Measurements from ENCODE around the gene UQCRH. TPM values are rescaled to one million over a fixed set of nuclear protein-coding genes. Genes with fewer than 3 reads are reported as not detected.
"Not testable (repeated sequence)": the region's sequence is repeated elsewhere in the genome, so short reads cannot be mapped to it uniquely, and the experiment has no call there.

Gene UQCRH
- polyA plus RNA-seq, 3 donors: 224 to 744 (median 624) TPM

DNA sequence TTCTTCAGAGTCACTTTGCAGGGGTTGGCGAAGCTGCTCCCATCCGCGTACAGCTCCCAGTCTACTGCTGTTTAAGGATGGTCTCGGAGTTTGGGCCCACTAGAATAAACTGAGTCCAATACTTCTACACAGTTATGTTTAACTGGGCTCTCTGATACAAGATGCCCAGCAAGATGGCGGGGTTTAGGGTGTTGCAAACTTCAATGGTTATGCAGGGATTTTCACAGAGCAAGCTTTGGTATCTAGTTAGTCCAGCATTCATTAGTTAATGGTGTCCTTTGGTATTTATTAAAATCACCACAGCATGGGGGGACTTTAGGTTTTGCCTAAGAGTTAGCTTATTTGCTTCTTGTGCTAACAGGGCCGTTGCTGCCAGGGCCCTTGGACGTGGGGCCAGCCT lies 24.7 kb downstream of the UQCRH start:
- 89 to 94% (median 94%) methylated on average over 7 of the region's 7 CpGs for WGBS, 3 donors
- not testable (repeated sequence) for H3K27ac ChIP-seq (ENCODE audit: low read depth, low read length)

DNA sequence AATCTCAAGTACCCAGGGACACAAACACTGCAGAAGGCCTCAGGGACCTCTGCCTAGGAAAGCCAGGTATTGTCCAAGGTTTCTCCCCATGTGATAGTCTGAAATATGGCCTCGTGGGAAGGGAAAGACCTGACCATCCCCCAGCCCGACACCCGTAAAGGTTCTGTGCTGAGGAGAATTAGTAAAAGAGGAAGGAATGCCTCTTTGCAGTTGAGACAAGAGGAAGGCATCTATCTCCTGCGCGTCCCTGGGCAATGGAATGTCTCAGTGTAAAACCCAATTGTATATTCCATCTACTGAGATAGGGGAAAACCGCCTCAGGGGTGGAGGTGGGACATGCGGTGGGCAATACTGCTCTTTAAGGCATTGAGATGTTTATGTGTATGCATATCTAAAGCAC lies 26.3 kb downstream of the UQCRH start:
- 45 to 76% (median 48%) methylated on average over 4 to 7 of the region's 7 CpGs for WGBS, 3 donors
- not testable (repeated sequence) for H3K27ac ChIP-seq (ENCODE audit: low read depth, low read length)

DNA sequence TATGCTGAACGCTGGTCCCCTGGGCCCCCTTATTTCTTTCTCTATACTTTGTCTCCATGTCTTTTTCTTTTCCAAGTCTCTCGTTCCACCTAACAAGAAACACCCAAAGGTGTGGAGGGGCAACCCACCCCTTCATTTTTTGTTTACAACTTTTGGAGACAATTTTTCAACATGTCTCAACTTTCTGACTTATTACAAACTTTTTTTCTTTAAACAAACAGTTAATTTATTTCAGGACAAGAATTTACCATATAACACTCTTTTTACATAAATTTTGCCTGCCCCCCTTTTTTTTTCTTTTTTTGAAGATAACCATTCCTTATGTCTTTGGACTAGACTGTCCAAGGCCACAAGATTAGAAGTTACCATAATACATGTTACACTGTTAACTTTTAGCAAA lies 26.9 kb downstream of the UQCRH start:
- not testable (repeated sequence) for H3K27ac ChIP-seq (ENCODE audit: low read depth, low read length)

DNA sequence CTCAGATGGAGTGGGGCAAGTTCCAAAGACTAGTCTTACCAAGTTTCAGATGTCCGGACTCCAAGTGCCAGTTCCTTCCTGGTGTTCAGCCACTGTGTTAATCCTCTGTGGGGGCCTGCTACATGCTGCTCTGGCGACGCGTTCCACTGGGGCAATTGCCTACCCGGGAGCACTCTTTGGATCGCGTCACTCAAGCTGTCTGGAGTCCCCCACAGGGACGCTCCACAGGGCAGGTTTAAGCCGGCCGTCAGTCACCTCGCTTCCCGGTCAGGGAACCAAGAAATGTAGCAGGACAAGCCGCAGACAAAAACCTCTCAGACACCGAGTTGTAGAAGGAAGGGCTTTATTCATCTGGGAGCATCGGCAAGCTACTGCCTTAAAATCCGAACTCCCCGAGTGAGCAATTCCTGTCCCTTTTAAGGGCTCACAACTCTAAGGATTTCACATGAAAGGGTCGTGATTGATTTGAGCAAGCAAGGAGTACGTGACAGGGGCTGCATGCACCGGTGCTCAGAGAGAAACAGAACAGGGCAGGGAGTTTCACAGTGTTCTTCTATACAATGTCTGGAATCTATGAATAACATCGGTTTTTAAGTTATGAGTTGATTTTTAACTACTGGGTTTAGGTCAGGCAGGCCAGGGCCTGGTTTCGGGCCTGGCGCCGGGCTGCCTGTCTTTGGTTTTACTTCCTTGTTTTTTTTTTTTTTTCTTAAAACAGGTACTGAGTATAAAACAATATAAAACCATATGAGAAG lies 28.5 kb downstream of the UQCRH start:
- not testable (repeated sequence) for H3K27ac ChIP-seq (ENCODE audit: low read depth, low read length)
- WGBS, 3 donors: 72 to 88% (median 85%) methylated on average over 24 of the region's 24 CpGs

More for the DNA sequence above, 26.9 kb downstream of the UQCRH start:
- 82 to 85% (median 83%) methylated on average over 2 of the region's 2 CpGs for WGBS, 3 donors

DNA sequence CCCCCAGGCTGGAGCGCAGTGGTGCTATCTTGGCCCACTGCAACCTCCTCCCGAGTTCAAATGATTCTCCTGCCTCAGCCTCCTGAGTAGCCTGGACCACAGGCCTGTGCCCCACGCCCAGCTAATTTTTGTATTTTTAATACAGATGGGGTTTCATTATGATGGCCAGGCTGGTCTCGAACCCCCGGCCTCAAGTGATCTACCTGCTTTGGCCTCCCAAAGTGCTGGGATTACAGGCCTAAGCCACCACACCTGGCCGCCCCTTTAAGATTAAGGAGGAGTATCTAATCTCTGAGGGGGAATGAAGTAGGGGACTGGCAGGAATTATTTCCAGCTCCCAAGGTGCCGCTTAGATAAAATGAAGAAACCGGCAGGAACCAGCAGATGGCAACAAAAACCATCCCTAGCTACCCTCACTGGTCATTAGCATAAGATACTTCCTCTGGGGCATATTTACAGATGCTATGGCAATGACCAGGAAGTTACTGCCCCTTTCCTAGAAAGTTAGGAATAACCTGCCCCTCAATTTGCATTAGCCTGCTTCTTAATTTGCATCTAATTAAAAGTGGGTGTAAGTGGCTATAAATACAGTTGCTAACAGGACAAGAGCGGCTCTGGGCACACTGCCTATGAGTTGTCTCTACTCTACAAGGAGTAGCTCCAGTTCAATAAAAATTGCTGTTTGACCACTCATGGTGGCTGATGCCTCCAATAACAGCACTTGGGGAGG lies 30.0 kb downstream of the UQCRH start:
- WGBS, 3 donors: 74 to 78% (median 77%) methylated on average over 9 of the region's 9 CpGs
- no peak overlapping the region for H3K27ac ChIP-seq (ENCODE audit: low read depth, low read length)

DNA sequence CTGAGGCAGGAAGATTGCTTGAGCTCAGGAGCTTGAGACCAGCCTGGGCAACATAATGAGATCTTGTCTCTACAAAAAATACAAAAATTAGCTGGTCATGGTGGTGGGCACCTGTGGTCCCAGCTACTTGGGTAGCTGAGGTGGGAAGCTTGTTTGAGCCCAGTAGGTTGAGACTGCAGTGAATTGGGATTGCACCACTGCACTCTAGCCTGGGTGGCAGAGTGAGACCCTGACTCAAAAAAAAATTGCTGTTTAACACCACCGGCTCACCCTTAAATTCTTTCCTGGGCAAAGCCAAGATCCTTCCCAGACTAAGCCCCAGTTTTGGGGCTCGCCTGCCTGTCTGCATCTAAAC lies 30.5 kb downstream of the UQCRH start:
- WGBS, 3 donors: 59 to 91% (median 86%) methylated on average over 2 of the region's 2 CpGs
- no peak overlapping the region for H3K27ac ChIP-seq (ENCODE audit: low read depth, low read length)

DNA sequence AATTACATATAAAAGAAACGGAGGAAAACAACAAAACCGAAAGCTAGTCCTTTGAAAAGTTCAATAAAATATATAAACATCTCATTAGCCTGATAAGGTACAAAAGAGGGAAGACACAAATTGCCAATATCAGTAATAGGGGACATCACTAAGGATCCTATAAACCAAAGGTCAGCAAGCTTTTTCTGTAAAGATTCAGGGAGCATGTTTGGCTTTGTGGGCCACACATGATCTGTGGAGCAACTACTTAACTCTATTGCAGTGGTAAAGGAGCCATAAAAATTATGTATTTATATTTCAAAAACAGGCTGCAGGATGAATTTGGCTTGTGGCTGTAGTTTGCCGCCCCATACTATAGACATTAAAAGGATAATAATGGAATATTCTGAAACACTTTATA lies 31.6 kb downstream of the UQCRH start:
- WGBS, 3 donors: 79 to 96% (median 90%) methylated on average over 3 of the region's 3 CpGs
- H3K27ac ChIP-seq (ENCODE audit: low read depth, low read length): no peak overlapping the region

DNA sequence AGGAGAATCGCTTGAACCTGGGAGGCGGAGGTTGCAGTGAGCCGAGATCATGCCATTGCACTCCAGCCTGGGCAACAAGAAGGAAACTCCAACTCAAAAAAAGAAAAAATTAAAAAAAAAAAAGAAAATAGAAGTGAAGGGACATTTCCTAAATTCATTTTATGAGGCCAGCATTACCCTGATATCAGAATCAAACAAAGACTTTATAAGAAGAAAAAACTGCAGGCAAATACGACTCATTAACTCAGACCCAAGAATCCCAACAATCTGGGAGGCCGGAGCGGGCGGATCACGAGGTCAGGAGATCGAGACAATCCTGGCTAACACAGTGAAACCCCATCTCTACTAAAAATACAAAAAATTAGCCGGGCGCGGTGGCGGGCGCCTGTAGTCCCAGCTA lies 33.9 kb downstream of the UQCRH start:
- 90 to 99% (median 97%) methylated on average over 9 of the region's 14 CpGs for WGBS, 3 donors
- not testable (repeated sequence) for H3K27ac ChIP-seq (ENCODE audit: low read depth, low read length)

DNA sequence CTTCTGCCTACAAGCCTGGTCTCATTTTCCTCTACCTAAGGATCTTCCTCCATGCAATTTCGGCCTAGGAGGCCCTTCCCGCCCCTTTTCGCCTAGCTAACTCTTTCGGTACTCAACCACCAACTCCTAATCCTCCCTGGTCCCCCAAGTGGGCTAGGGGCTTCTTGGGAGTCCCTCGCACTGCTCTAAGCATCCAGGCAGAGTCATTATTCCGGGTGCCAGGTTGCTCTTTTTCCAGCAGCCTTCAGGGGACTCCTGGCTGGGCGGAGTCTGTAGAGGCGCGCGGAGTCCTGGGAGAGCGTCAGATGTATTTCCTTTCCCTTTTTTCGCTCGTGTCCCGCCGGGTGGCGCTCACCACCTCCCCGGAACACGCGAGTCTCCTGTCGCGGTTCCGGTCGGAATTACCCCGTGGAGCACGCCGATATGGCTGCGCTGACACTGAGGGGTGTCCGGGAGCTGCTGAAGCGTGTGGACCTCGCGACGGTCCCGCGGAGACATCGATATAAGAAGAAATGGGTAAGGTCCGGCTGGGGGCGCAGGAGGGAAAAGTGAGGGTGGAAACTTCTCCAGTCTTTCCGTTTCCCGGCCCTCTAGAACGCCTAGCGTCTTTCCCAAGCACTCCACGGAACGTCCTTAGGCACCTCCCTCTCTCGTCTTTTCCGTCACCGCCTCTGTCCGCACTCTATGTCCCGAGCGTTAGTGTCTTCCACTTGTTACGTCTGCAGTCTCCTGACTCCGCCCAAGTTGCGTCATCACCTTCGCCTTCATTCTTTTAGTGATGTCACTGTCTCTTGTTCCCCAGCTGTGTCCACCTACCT lies 37.1 kb downstream of the UQCRH start, which contains the start of gene NSUN4:
Gene NSUN4 (plus strand): TSS at position 404 of the 818 bp plus-strand sequence. CDS start 20 bp downstream, at position 424.
- 0 to 1% (median 0%) methylated on average over 53 of the region's 53 CpGs for WGBS, 3 donors
- H3K27ac ChIP-seq (ENCODE audit: low read depth, low read length): peak within 1 kb of the TSS; percentile 98

DNA sequence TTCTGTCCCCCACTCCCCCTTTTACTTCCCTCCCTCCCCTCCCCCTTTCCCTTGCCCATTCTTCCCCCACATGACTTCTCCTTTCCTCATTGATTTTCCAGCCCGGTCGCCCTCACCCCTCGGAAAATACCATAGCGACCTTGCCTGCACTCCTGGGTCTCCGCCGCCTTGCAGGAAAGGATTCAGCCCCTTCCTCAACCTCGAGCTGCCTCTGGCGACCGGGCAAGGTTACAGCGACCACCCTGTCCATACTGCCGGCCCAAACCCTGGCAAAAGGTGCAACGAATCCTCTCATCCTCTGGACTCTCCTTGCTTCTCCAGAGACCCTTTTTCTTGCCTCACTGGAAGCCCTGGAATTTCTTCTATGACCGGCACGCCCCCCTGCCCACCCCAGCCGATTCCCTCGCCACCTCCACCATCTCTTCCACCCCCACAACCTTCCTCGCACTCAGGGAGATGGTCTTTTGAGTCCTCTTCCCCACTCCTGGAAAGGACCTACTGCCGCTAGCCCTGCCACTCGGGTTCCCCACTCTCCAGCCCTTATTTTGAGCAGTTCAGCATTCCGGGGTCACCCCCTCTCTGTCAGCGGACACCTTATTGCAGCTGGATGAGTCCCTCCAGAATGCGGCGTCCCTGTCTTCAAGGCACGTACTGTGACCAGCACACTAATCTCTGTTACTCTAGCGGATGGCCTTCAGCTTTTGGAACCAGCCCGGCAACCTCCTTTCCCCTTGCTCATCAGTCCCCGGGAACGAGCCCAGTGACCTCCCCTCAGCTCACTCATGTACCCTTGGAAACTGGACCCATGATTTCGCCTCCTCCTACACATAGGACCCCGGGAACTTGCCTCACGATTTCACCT lies 38.0 kb downstream of the UQCRH start:
- peak overlapping the region; percentile 96 for H3K27ac ChIP-seq (ENCODE audit: low read depth, low read length)
- 35 to 59% (median 58%) methylated on average over 31 of the region's 31 CpGs for WGBS, 3 donors

DNA sequence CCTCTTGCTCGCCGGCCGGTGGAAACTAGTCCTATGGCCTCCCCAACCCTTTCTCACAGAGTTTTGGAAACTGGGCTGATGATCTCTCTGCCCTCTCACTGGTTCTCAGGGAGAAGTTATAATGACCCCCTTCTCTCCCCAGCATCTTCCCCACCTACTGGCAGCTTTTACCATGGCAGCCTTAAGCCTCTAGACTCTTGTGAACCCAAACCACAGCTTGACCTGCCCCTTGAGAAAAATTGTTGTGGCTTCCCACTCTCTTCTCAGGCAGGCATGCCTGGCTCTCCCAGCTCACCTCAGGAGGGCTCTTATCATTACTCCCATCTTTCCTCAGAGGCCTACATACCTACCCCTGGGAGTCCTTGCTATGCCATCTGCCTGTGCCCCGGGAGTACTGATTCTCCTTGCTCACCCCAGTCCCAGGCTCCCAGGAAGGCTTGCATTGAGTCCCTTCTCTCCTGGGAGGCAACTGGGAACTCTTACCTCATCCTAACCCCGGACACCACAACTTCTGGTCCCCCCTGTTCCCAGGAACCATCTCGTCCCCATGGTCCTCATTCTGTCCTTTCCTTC lies 38.7 kb downstream of the UQCRH start:
- H3K27ac ChIP-seq (ENCODE audit: low read depth, low read length): peak overlapping the region; percentile 96
- WGBS, 3 donors: 90 to 93% (median 90%) methylated on average over 6 of the region's 6 CpGs

DNA sequence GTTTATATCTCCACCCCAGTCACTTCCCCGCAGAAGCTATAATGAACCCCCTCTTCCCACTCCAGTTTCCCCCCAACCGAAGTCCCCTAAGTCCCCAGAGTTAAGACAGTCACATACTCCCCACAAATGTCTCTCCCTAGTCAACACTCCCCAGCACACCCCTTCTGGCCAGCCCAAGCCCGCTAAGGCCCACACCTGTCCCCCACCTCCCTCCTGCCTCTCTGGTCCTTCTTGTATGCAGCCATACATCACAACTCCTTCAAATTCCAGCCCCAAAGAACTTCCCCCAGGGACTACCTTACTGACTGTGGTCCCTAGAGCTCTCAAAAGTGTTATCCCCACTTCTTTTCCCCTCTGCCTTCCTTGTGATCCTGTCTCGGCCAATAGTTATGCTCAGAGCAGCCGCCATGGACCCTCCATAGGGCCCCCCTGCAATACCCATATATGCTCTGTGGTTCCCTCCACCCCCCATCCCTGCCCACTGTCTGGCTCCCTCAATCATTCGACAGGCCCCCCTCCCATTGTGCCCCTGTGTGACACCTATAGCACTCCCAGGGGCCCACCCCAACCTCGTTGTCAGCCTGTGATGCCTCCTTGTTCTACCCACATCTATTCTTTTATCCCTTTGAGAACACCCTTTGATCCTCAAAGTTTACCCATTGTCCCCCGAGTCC lies 39.3 kb downstream of the UQCRH start:
- no peak overlapping the region for H3K27ac ChIP-seq (ENCODE audit: low read depth, low read length)
- WGBS, 3 donors: 76 to 90% (median 77%) methylated on average over 8 of the region's 8 CpGs

DNA sequence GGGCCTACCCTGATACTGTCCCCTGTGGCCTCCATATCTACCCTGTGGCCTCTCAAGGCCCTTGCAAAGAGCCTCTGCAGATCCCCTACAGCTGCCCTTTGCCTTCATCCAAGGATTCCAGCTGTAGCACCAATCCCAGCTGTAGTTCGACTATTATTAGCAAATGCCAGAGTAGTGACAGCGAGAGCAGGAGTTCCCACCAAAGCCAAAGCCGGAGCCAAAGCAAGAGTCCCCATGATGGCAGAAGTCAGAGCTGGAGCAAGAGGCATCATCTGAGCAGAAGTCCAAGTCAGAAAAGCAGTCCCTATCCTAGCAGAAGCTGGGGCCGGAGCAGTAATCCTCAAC lies 39.8 kb downstream of the UQCRH start:
- H3K27ac ChIP-seq (ENCODE audit: low read depth, low read length): no peak overlapping the region
- 87 to 93% (median 89%) methylated on average over 4 of the region's 4 CpGs for WGBS, 3 donors

DNA sequence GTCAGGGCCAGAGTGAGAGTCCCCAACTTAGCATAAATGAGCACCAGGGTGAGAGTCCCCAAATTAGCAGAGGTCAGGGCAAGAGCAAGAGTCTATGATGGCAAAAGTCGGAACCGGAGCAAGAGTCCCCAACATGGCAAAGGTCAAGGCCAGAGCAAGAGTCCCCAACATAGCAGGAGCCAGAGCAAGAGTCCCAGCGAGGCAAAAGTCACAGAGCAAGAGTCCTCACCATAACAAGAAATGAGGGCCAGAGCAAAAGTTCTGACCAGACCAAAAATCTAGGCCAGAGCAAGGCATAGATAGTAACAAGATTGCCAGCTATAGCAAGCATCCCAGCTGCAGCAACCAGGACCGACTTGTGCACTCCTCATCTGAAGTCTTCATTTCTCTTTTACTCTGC lies 40.2 kb downstream of the UQCRH start:
- no peak overlapping the region for H3K27ac ChIP-seq (ENCODE audit: low read depth, low read length)
- 72 to 92% (median 80%) methylated on average over 4 of the region's 4 CpGs for WGBS, 3 donors

DNA sequence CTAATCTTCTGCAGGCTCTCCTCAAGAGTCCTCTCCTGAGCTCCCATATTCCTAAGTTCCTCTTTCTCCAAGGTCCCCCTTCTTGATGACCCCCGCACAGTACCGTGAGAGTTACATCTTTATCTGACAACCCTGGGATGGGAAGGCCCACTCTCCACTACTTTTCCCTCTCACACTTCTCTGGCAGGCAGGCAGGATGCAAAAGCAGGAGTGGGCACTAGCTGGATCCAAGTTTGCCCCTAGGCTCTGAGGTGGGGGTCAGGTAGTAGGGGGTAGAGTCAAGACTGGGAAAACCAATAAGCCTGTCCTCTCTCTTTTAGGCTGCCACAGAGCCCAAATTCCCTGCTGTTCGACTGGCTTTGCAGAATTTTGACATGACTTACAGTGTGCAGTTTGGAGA lies 41.0 kb downstream of the UQCRH start:
- no peak overlapping the region for H3K27ac ChIP-seq (ENCODE audit: low read depth, low read length)
- WGBS, 3 donors: 84 to 94% (median 86%) methylated on average over 3 of the region's 3 CpGs

DNA sequence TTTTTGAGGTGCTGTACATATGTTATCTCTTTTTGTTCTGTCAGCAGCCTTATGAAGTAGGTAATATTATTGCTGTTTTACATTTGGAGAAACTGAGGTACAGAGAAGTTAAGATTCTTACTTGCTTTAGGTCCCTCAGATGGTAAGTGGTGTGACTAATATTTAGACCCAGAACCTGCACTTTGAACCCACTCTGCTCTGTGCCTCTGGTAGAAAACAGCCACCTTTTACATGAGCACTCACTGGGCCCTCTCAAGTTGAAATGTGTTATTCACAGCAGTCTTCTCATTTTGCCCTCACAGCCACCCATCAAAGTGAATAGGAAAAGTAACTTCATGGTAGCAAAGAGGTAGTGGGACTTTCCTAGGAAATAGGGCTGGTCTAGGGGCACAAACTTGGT lies 41.8 kb downstream of the UQCRH start:
- H3K27ac ChIP-seq (ENCODE audit: low read depth, low read length): no peak overlapping the region

DNA sequence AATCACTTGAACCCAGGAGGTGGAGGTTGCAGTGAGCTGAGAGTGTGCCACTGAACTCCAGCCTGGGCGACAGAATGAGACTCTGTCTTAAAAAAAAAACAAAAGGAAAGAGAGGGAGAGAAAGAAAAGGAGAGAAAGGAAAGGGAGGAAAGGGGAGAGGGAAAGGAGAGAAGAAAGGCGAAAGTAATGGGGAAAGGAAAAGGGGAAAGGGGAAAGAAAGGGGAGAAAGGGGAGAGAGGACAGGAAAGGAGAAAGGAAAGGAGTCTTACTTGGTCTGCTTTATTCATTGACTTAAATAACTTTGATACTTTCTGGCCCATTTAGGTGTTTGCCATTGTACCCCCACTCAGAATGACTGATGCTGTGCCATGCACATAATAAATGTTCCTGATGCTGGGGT lies 48.9 kb downstream of the UQCRH start:
- no peak overlapping the region for H3K27ac ChIP-seq (ENCODE audit: low read depth, low read length)
- 81 to 88% (median 86%) methylated on average over 2 of the region's 2 CpGs for WGBS, 3 donors

DNA sequence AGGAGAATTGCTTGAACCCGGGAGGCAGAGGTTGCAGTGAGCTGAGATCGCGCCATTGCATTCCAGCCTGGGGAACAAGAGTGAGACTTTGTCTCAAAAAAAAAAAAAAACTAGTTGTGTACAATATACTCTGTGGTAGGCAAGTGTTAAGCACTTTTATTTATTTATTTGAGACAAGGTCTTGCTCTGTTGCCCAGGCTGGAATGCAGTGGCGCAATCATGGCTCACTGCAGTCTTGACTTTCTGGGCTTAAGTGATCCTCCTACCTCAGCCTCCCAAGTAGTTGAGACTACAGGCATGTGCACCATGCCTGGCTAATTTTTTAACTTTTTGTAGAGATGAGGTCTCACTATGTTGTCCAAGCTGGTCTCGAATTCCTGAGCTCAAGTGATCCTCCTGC lies 52.4 kb downstream of the UQCRH start:
- 81 to 98% (median 84%) methylated on average over 5 of the region's 5 CpGs for WGBS, 3 donors
- H3K27ac ChIP-seq (ENCODE audit: low read depth, low read length): not testable (repeated sequence)

All from adipose tissue (tissue), 3 donors.